Neural crest cell (in vitro differentiated cells): Measurements from ENCODE around the gene SPATA22. TPM values are rescaled to one million over a fixed set of nuclear protein-coding genes. Genes with fewer than 3 reads are reported as not detected.
"Not testable (repeated sequence)": the region's sequence is repeated elsewhere in the genome, so short reads cannot be mapped to it uniquely, and the experiment has no call there.

Experiments used
- DNase-seq: peaks from one replicate; pipeline ENCODE4 v3.0.0; 2021; ENCODE audit warnings: low read depth, mixed read lengths, low spot score
- H3K27ac Mint-ChIP-seq: one replicate; pipeline ENCODE4 v1.8.0; 2021; ENCODE audit warnings: mild to moderate bottlenecking, mixed read lengths; ENCODE audit not compliant: unreplicated experiment
- H3K27me3 Mint-ChIP-seq: 2 replicates; pipeline ENCODE4 v1.8.0; 2021; ENCODE audit warnings: low read depth, mild to moderate bottlenecking, mixed read lengths
- H3K36me3 Mint-ChIP-seq: 2 replicates; pipeline ENCODE4 v1.8.0; 2021; ENCODE audit warnings: low read depth, mild to moderate bottlenecking, mixed read lengths
- H3K4me1 Mint-ChIP-seq: 2 replicates; pipeline ENCODE4 v1.8.0; 2021; ENCODE audit warnings: mixed read lengths
- H3K4me3 Mint-ChIP-seq: one replicate; pipeline ENCODE4 v1.8.0; 2021; ENCODE audit warnings: mild to moderate bottlenecking, mixed read lengths
- H3K9me3 Mint-ChIP-seq: 2 replicates; pipeline ENCODE4 v1.8.0; 2021; ENCODE audit warnings: mixed read lengths
- total RNA-seq: library from RNA; stranded (reverse); gene quantifications from 2 replicates; pipeline ENCODE4 v1.2.1, GENCODE V29; 2021
- TF ChIP-seq, protein P1 (sequence below): fragments of 200-600 bp; sonication (generic); conservative IDR thresholded peaks from 2 replicates; pipeline ENCODE4 v1.5.0; 2021; ENCODE audit warnings: antibody characterized with exemption, mild to moderate bottlenecking

Gene SPATA22
- total RNA-seq, 1 donor from 2014 or later, result not detected

DNA sequence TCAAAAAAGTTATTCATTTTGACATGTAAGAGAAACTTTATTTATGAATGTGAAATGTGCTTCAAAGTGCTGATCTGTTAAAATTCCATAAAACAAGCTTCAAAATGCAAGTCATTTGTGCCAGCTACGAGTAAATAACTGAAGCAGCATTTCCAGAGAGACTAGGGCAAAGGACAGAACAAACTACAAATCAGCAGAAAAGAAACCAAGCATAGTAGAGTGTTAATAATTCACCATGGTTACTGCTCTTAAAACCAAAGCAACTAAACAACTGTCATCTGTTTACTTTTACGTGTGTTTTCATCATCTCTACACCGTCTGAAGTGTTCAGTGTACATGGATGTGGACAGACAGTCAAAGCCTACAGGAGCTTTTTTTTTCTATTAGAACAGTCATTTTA, 2.6 kb upstream of the SPATA22 start:
- Mint-ChIP-seq H3K4me1 (peaks cover 27% of the 10 kb centered on the region), H3K9me3 (peaks cover 2% of the 10 kb centered on the region), H3K4me3 (no peak overlapping the region), H3K27me3 (no peaks in the 10 kb centered on the region), H3K27ac (no peak overlapping the region), H3K36me3 (no peaks in the 10 kb centered on the region)
- TF ChIP-seq, protein P1, sequence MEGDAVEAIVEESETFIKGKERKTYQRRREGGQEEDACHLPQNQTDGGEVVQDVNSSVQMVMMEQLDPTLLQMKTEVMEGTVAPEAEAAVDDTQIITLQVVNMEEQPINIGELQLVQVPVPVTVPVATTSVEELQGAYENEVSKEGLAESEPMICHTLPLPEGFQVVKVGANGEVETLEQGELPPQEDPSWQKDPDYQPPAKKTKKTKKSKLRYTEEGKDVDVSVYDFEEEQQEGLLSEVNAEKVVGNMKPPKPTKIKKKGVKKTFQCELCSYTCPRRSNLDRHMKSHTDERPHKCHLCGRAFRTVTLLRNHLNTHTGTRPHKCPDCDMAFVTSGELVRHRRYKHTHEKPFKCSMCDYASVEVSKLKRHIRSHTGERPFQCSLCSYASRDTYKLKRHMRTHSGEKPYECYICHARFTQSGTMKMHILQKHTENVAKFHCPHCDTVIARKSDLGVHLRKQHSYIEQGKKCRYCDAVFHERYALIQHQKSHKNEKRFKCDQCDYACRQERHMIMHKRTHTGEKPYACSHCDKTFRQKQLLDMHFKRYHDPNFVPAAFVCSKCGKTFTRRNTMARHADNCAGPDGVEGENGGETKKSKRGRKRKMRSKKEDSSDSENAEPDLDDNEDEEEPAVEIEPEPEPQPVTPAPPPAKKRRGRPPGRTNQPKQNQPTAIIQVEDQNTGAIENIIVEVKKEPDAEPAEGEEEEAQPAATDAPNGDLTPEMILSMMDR, result no peak
- no peak for DNase-seq

- peaks cover 27% of the 10 kb centered on the region for H3K4me1 Mint-ChIP-seq
- H3K36me3 Mint-ChIP-seq, result no peaks in the 10 kb centered on the region
- H3K9me3 Mint-ChIP-seq, result peaks cover 2% of the 10 kb centered on the region
- no peak overlapping the region for H3K27ac Mint-ChIP-seq
- H3K27me3 Mint-ChIP-seq, result no peaks in the 10 kb centered on the region
- H3K4me3 Mint-ChIP-seq, result no peak overlapping the region
- TF ChIP-seq, protein P1, result no peak
- DNase-seq, result no peak
Observed at GRCh38 chr17:3472137-3472536, 518 bp upstream of the SPATA22 start.

GRCh38 chr17:3469529-3469928, 2.1 kb downstream of the SPATA22 start:
- Mint-ChIP-seq H3K27me3 (no peaks in the 10 kb centered on the region), H3K4me3 (no peak overlapping the region), H3K36me3 (no peaks in the 10 kb centered on the region), H3K9me3 (peaks cover 2% of the 10 kb centered on the region), H3K27ac (no peak overlapping the region), H3K4me1 (peaks cover 15% of the 10 kb centered on the region)
- TF ChIP-seq, protein P1, result no peak
- no peak for DNase-seq

DNA sequence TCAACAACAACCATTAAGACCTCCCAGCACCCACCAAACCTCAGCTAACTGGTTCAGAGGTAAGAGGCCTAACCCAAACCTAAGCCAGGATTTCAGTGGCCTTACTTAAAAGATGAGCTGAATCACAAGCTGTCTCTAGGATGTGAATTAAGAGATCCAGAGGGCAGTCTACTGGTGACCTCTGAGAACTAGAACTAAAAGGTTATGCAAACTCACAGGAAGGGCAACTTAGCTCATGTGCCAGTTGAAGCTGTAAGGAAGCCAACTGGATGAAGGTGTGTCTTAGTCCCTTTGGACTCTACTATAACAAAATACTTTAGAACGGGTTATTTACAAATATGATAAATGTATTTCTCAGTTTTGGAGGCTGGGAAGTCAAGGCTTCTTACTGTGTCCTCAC, 5.3 kb downstream of the SPATA22 start:
- H3K36me3 Mint-ChIP-seq, H3K27me3 Mint-ChIP-seq, H3K9me3 Mint-ChIP-seq, DNase-seq, H3K4me1 Mint-ChIP-seq, H3K27ac Mint-ChIP-seq, H3K4me3 Mint-ChIP-seq: not testable (repeated sequence)

- H3K27me3 Mint-ChIP-seq, result peaks cover 17% of the 10 kb centered on the region
- no peaks in the 10 kb centered on the region for H3K36me3 Mint-ChIP-seq
- DNase-seq, result no peak
- H3K9me3 Mint-ChIP-seq, result peaks cover 3% of the 10 kb centered on the region
- H3K4me3 Mint-ChIP-seq, result no peak overlapping the region
- H3K4me1 Mint-ChIP-seq, result no peaks in the 10 kb centered on the region
- H3K27ac Mint-ChIP-seq, result no peak overlapping the region
- TF ChIP-seq, protein P1, result no peak
Observed at GRCh38 chr17:3448059-3448665, 23.5 kb downstream of the SPATA22 start.

DNA sequence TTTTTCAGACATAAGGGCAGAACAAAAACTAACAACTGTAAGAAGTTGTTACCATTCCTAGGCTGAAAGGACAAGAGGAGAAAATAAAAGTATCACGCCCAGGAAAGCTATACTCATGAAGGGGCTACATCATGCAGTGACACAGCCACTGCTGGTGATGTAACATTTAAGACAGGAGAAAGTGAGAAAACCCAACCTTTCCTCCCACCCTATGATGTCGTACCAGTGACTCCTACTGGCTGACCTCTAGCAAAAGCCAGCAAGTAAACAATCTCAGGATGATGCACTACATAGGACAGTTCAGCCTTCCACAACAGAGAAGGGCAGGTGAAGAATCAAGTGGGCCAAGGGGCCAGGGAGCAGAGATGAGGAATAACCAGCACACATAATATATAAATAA, 24.0 kb downstream of the SPATA22 start:
- DNase-seq, result no peak
- no peaks in the 10 kb centered on the region for H3K4me1 Mint-ChIP-seq
- H3K27ac Mint-ChIP-seq, result no peak overlapping the region
- TF ChIP-seq, protein P1, result no peak
- no peaks in the 10 kb centered on the region for H3K36me3 Mint-ChIP-seq
- no peak overlapping the region for H3K4me3 Mint-ChIP-seq
- peaks cover 3% of the 10 kb centered on the region for H3K9me3 Mint-ChIP-seq
- H3K27me3 Mint-ChIP-seq, result peaks cover 22% of the 10 kb centered on the region
